Activated naive CD4-positive, alpha-beta T cell treated with anti-CD3 and anti-CD28 coated beads for 36 hours (primary cell): ENCODE measurements around the gene RGP1. TPM values are rescaled to one million over a fixed set of nuclear protein-coding genes. Genes with fewer than 3 reads are reported as not detected.
A peak's percentile ranks its signal among the peaks of the same experiment; 100 is the strongest.

ENCODE experiments used
- CTCF ChIA-PET: fragments of 350-600 bp; sonication (Branson Sonifier 250); formaldehyde crosslinking; loops from one replicate; lab custom pipeline; 2021; ENCODE audit warnings: antibody characterized with exemption; lab: Charles Lee
- DNase-seq: peaks from one replicate; pipeline ENCODE4 v3.0.0-alpha.2; 2020
- H3K27ac Mint-ChIP-seq: one replicate; pipeline ENCODE4 v1.8.0; 2021; ENCODE audit warnings: mild to moderate bottlenecking, mixed read lengths
- H3K27me3 Mint-ChIP-seq: one replicate; pipeline ENCODE4 v1.8.0; 2021; ENCODE audit warnings: low read depth, mixed read lengths
- H3K36me3 Mint-ChIP-seq: one replicate; pipeline ENCODE4 v1.8.0; 2021; ENCODE audit warnings: low read depth, mixed read lengths
- H3K4me1 Mint-ChIP-seq: one replicate; pipeline ENCODE4 v1.8.0; 2021; ENCODE audit warnings: low read depth, mixed read lengths
- H3K4me3 Mint-ChIP-seq: one replicate; pipeline ENCODE4 v1.8.0; 2021; ENCODE audit warnings: mild to moderate bottlenecking, moderate library complexity, mixed read lengths
- H3K9me3 Mint-ChIP-seq: one replicate; pipeline ENCODE4 v1.8.0; 2021; ENCODE audit warnings: mixed read lengths
- intact Hi-C: fragments of 100-400 bp; cut with micrococcal nuclease; formaldehyde crosslinking; loops from one replicate; pipeline ENCODE4 v1.15.1; 2023
- total RNA-seq, 2 experiments: library from RNA; stranded (reverse); gene quantifications; one replicate each; pipeline ENCODE4 v1.2.3, GENCODE V29; 2021

RGP1 gene, protein sequence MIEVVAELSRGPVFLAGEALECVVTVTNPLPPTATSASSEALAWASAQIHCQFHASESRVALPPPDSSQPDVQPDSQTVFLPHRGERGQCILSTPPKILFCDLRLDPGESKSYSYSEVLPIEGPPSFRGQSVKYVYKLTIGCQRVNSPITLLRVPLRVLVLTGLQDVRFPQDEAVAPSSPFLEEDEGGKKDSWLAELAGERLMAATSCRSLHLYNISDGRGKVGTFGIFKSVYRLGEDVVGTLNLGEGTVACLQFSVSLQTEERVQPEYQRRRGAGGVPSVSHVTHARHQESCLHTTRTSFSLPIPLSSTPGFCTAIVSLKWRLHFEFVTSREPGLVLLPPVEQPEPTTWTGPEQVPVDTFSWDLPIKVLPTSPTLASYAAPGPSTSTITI
- 10 to 100 TPM; 12.0 to 13.3 TPM for total RNA-seq

DNA sequence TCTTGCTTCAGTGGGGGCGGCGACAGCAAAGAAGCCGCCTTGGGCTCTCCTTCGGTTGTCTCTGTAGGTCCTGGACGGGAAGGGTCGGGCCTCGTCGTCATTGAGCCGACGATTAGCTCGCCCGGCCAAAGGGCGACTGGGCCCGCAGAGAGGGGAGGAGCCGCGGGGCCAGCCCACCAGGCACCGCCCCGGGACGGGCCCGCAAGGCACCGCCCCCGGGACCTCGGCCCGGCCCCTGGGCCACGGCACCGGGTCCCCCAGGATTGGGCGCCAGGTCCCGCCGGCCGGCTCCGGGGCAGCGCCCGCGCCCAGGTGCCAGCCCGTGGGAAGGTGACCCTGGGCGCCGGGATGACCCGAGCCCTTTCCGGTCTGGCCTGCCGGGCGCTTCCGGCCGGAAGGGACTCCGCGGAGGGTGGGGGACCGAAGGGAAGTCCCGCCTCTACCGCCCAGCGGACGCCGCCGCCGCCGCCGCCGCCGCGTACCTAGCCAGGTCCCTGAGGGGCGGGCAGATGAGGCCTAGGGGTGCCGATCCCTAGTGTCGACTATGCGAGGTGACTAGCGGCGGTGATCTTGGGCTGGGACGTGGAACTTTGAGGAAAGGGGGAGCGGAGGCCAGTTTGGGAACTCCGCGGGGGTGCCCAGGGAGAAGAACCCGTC lies at the start of gene RGP1, which contains the start of gene GBA2:
TSS of gene RGP1 (plus strand) at position 430 of the 657 bp plus-strand sequence. CDS start 469 bp downstream, outside the sequence.
TSS of gene GBA2 (minus strand) at position 371 of the 657 bp plus-strand sequence. CDS start 524 bp downstream, outside the sequence.
- Mint-ChIP-seq H3K4me3 (peak within 1 kb of the TSS; percentile 89), H3K27ac (peak within 1 kb of the TSS; percentile 88), H3K27me3 (no peaks in the 10 kb centered on the region), H3K36me3 (peaks cover 7% of the 10 kb centered on the region), H3K4me1 (peaks cover 32% of the 10 kb centered on the region), H3K9me3 (no peaks in the 10 kb centered on the region)
- intact Hi-C loops, result loop anchor here (1.0 to 5.0 kb wide), 7 partner anchors 13 to 632 kb away; partner anchors contain the start of genes ATOSB, CREB3, HINT2 and TLN1
- CTCF ChIA-PET, result interaction anchor here (0.8 to 7.2 kb wide), 15 partner anchors 7 to 145 kb away, joined by 3 to 59 read pairs (median 5); partner anchors contain the start of genes CREB3, HINT2 and TLN1
- DNase-seq, result peak; percentile 67

DNA sequence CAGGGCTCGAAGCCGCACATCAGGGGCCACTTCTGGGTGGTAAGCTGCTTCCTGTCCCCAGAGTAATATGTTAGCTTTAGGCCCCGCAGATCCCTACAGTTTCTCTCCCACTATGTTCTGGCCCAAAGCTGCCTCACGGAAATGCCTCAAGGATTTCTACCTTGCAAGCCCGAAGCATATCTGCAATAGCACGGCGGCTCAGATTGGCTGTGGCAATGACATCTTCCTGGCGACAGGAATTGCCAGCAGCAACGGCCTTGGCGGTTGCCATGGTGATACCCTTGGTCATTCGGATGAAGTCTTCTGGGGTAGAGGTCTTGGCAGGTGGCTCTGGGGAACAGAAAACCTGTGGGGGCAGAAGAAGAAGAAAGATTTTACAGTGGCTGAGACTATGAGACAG lies 49.1 kb upstream of the RGP1 start:
- no peak for DNase-seq
- Mint-ChIP-seq H3K27ac (no peak overlapping the region), H3K36me3 (peaks cover 30% of the 10 kb centered on the region), H3K4me3 (no peak overlapping the region), H3K9me3 (no peaks in the 10 kb centered on the region), H3K4me1 (peaks cover 1% of the 10 kb centered on the region), H3K27me3 (no peaks in the 10 kb centered on the region)
- intact Hi-C loops, result no loop called here
- CTCF ChIA-PET, result interaction anchor here (1.3 to 6.0 kb wide), 2 partner anchors 10 to 29 kb away, joined by 8 to 68 read pairs; partner anchors contain the start of genes CREB3, TLN1 and TPM2

DNA sequence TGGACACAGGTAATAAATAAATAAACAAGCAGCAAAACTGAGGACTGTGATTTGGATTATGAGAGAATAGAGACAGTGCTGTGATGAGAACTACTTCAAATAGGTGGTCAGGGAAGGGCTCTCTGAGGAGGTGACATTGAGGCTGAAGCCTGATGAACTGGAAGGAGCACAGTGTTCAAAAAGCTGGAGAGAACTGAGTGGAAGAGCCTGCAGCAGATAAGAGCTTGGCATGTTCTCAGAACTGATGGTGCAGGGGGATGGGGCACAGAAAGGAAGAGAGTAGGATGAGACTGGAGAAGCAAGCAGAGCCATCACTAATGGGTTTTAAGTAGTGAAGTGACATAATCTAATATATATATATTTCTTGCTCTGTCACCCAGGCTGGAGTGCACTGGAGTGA lies 48.1 kb upstream of the RGP1 start:
- CTCF ChIA-PET, result interaction anchor here (0.6 to 1.3 kb wide), 6 partner anchors 9 to 360 kb away, joined by 3 to 8 read pairs (median 3); partner anchors contain the start of gene TPM2

DNA sequence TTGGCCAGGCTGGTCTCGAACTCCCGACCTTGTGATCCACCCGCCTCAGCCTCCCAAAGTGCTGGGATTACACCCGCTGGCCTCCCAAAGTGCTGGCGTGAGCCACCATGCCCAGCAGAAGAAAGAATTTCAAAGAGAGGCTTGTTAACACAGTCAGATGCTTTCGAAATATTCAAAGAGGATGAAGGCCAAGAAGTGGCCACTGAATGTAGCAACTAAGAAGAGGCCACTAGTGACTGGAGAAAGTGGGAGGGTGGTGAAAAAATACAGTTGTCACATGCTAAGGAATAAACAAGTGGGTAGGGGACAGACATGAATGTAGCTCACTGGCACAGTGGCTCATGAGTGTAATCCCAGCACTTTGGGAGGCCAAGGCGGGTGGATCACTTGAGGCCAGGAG lies 46.4 kb upstream of the RGP1 start:
- Mint-ChIP-seq H3K36me3 (peaks cover 39% of the 10 kb centered on the region), H3K4me1 (no peaks in the 10 kb centered on the region), H3K27me3 (no peaks in the 10 kb centered on the region), H3K9me3 (no peaks in the 10 kb centered on the region), H3K27ac (no peak overlapping the region), H3K4me3 (no peak overlapping the region)
- intact Hi-C loops, result no loop called here
- no peak for DNase-seq
- CTCF ChIA-PET, result interaction anchor here (0.9 kb wide), 1 partner anchor 16 kb away, joined by 3 read pairs; no protein-coding TSS in a partner anchor

More for the DNA sequence above, 48.1 kb upstream of the RGP1 start:
- Mint-ChIP-seq H3K9me3 (no peaks in the 10 kb centered on the region), H3K27me3 (no peaks in the 10 kb centered on the region), H3K36me3 (peaks cover 34% of the 10 kb centered on the region), H3K4me1 (peaks cover 1% of the 10 kb centered on the region), H3K4me3 (no peak overlapping the region), H3K27ac (no peak overlapping the region)
- intact Hi-C loops, result no loop called here
- no peak for DNase-seq

DNA sequence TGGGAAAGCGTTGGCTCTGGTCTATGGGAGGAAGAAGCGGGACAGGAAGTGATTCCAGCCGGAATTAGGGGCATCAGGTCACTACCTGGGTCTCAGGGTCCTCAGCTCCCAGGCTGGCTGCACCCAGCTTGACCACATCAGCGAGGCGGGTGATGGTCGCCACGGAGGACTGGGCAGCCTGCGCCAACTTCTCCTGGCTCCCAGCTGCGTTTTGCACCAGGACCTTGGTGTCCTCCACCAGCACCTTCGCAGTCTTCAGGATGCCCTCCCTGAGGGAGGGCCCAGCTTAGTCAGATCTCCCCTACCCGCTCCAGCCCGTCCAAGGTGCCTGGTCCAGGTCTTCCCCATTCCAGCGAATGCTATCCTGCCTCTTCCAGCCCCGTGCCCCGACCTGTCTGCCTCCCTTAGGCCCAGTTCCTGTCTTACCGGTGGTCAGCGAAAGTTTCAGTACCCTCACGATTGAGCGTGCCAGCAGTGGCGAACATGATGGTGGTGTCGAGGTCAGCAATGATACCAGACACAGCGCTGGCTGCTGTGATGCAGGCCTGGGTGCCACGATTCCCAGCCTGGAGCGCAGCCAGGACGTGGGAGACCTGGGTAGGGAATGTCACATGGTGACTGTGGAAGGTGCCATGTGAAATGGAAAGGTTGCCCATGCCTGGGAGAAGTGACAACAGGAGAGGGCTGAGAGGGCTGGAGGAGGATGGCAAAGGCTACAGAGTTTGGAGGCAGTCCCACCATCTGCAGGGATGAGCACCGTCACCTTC lies 45.0 kb upstream of the RGP1 start:
- intact Hi-C loops, result no loop called here
- H3K4me3 Mint-ChIP-seq, result no peak overlapping the region
- DNase-seq, result no peak
- peaks cover 44% of the 10 kb centered on the region for H3K36me3 Mint-ChIP-seq
- no peak overlapping the region for H3K27ac Mint-ChIP-seq
- H3K9me3 Mint-ChIP-seq, result no peaks in the 10 kb centered on the region
- H3K4me1 Mint-ChIP-seq, result no peaks in the 10 kb centered on the region
- H3K27me3 Mint-ChIP-seq, result no peaks in the 10 kb centered on the region
- CTCF ChIA-PET, result interaction anchor here (0.9 to 4.9 kb wide), 2 partner anchors 8 to 14 kb away, joined by 3 to 30 read pairs; no protein-coding TSS in a partner anchor

DNA sequence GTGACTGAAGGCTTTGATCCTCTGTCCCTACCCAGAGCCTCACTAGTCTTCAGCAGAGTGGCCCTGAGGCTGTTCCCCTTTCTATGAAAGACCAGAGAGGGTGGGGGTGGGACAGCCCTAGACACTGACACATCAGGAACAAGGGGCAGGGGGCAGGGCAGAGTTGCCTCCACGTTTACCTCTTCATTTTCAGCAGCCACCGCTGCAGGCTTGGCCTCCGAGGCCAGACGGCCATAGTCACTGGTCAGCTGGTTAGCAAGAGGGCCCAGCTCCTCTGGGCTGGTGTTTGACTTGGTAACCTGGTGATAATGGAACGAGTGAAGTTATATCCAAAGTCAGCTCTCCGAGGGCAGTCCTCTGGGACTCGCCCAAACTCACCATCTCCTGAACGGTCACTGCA lies 43.7 kb upstream of the RGP1 start:
- H3K9me3 Mint-ChIP-seq, result no peaks in the 10 kb centered on the region
- no peak overlapping the region for H3K4me3 Mint-ChIP-seq
- intact Hi-C loops, result no loop called here
- peaks cover 50% of the 10 kb centered on the region for H3K36me3 Mint-ChIP-seq
- H3K4me1 Mint-ChIP-seq, result no peaks in the 10 kb centered on the region
- no peak for DNase-seq
- CTCF ChIA-PET, result interaction anchor here (4.9 kb wide), 1 partner anchor 10 kb away, joined by 30 read pairs; no protein-coding TSS in a partner anchor
- H3K27me3 Mint-ChIP-seq, result no peaks in the 10 kb centered on the region
- H3K27ac Mint-ChIP-seq, result no peak overlapping the region

DNA sequence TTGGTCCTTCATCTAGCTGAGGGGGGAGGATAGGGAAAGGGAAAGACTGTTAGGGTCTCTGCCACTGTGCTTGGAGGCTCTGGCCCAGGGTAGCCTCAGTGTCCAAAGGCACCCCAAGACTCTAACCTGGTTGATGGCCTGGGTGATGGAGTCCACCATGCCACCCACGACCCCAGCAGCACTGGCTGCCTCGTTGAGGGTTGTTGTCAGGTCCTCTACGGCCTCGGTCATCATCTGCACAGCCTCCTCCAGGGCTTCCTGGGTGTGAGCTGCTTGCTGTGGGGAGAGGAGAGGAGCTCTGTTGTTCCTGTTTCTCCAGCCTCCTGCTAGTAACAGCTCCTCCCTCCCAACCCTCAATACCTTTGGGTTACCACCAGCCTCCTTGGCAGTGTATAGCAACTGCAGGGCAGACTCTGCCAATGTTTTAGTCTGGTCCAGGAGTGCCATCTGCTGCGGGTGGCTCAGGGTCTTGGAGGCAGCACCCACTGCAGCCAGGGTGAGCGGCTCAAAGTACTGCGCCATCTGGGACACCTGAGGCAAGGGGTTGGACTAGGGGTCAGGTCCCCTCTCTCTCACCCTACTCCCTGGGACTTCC lies 43.2 kb upstream of the RGP1 start:
- Mint-ChIP-seq H3K4me3 (no peak overlapping the region), H3K27ac (no peak overlapping the region), H3K4me1 (no peaks in the 10 kb centered on the region), H3K36me3 (peaks cover 55% of the 10 kb centered on the region), H3K9me3 (no peaks in the 10 kb centered on the region), H3K27me3 (no peaks in the 10 kb centered on the region)
- intact Hi-C loops, result no loop called here
- DNase-seq, result no peak
- CTCF ChIA-PET, result interaction anchor here (1.2 to 4.9 kb wide), 2 partner anchors 10 to 24 kb away, joined by 4 to 30 read pairs; no protein-coding TSS in a partner anchor

DNA sequence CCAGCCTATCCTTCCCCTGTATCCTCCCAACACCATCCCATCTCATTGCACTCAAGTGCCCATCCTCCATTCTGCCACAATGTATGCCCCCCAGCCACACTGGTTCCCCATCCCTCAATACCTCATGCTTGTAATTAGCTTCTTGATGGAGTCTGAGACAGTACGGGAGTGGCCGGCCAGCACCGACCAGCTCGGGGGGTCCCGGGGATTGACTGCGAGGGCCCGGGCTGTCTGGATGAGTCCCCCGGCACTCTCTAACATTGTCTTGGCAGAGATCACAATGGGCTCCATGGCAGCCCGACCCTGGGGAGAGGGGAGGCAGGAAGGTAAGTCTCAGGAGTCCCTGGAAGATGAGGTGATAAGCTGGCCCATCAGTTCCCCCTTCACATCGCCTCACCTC lies 42.1 kb upstream of the RGP1 start:
- Mint-ChIP-seq H3K9me3 (no peaks in the 10 kb centered on the region), H3K27me3 (no peaks in the 10 kb centered on the region), H3K4me1 (peaks cover 2% of the 10 kb centered on the region), H3K36me3 (peaks cover 64% of the 10 kb centered on the region), H3K27ac (no peak overlapping the region), H3K4me3 (no peak overlapping the region)
- intact Hi-C loops, result no loop called here
- CTCF ChIA-PET, result interaction anchor here (1.0 to 4.9 kb wide), 4 partner anchors 11 to 90 kb away, joined by 3 to 30 read pairs (median 4); no protein-coding TSS in a partner anchor
- no peak for DNase-seq

DNA sequence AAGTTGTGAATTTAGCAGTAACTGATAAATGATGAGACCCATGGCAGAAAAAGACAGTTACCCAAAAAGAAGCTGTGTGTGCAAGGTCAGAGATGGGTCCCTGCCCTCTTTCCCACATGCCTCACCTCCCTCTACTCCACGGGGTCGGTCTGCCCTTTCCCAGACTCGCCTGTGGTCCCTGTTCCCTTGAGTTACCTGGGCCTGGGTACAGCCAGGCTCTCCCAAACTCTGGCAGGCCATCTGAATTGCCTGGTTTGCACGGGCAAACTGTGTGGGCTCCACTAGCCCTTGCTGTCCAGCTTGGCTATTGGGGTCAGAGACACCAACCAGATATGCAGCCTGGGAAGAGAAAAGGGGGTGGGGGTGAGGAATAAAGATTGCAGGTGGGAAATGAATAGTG lies 40.9 kb upstream of the RGP1 start:
- Mint-ChIP-seq H3K9me3 (no peaks in the 10 kb centered on the region), H3K4me1 (peaks cover 2% of the 10 kb centered on the region), H3K27me3 (no peaks in the 10 kb centered on the region), H3K27ac (no peak overlapping the region), H3K4me3 (no peak overlapping the region), H3K36me3 (peaks cover 64% of the 10 kb centered on the region)
- DNase-seq, result no peak
- intact Hi-C loops, result no loop called here
- CTCF ChIA-PET, result interaction anchor here (1.2 to 4.9 kb wide), 3 partner anchors 13 to 91 kb away, joined by 3 to 30 read pairs (median 4); no protein-coding TSS in a partner anchor

DNA sequence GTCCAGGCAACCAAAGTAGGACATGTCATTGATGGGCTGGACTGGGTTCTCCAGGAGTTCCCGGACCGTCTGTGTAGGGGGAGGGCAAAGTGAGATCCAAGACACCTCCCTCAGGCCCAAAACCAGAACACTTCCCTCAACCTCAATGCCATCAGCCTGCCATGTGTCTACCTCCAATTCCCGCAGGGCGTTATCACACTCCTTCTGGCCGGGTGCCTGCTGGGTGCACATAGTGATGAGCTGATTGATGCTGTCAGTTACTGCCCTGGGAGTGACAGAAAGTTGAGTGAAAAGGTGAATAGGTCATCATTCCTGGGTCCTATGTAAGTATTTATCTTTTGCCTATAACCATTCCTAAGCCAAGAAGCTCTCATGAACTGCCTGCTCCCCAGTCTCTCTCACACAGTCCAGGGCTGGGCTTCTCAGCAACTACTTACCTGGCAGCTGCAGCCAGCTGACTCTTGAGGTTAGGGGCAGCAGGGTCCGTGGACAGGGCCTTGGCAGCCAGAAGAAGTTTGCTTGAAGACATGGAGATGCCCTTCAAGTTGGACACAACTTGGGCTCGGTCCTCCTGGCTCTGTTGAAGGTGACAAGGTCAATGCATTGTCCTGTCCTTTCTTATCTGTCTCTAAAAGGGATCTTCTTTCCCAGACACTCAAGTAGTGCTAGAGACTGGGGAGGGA lies 38.1 kb upstream of the RGP1 start:
- Mint-ChIP-seq H3K36me3 (peaks cover 55% of the 10 kb centered on the region), H3K4me3 (no peak overlapping the region), H3K27ac (no peak overlapping the region), H3K9me3 (no peaks in the 10 kb centered on the region), H3K27me3 (no peaks in the 10 kb centered on the region), H3K4me1 (peaks cover 2% of the 10 kb centered on the region)
- intact Hi-C loops, result no loop called here
- CTCF ChIA-PET, result interaction anchor here (1.2 to 7.5 kb wide), 5 partner anchors 16 to 171 kb away, joined by 3 to 53 read pairs (median 4); partner anchors contain the start of gene CCDC107
- DNase-seq, result no peak
